Glutamatergic neuron (in vitro differentiated cells): ENCODE results near the gene ZCCHC13. TPM values are rescaled to one million over a fixed set of nuclear protein-coding genes. Genes with fewer than 3 reads are reported as not detected.

Experiments used
- DNase-seq: peaks from one replicate; pipeline ENCODE4 v3.0.0; 2022
- H3K27ac Mint-ChIP-seq: one replicate; pipeline ENCODE4 v1.8.0; 2020; ENCODE audit warnings: mild to moderate bottlenecking, mixed read lengths, inconsistent platforms; ENCODE audit not compliant: unreplicated experiment
- H3K27me3 Mint-ChIP-seq: one replicate; pipeline ENCODE4 v1.8.0; 2020; ENCODE audit warnings: mild to moderate bottlenecking, moderate library complexity, mixed read lengths, inconsistent platforms; ENCODE audit not compliant: unreplicated experiment
- H3K36me3 Mint-ChIP-seq: one replicate; pipeline ENCODE4 v1.8.0; 2020; ENCODE audit warnings: mild to moderate bottlenecking, mixed read lengths, inconsistent platforms; ENCODE audit not compliant: unreplicated experiment
- H3K4me1 Mint-ChIP-seq: one replicate; pipeline ENCODE4 v1.8.0; 2020; ENCODE audit warnings: mild to moderate bottlenecking, low read depth, mixed read lengths, inconsistent platforms; ENCODE audit not compliant: unreplicated experiment
- H3K4me3 Mint-ChIP-seq: one replicate; pipeline ENCODE4 v1.8.0; 2020; ENCODE audit warnings: mild to moderate bottlenecking, mixed read lengths, inconsistent platforms; ENCODE audit not compliant: unreplicated experiment
- H3K9me3 Mint-ChIP-seq: one replicate; pipeline ENCODE4 v1.8.0; 2020; ENCODE audit warnings: mild to moderate bottlenecking, moderate library complexity, mixed read lengths, inconsistent platforms; ENCODE audit not compliant: unreplicated experiment
- total RNA-seq: library from RNA; stranded (reverse); fragmentation: NEBNext Ultra II Directional; extraction: Animal tissue kit (Norgen Biotek cat#: 25700); gene quantifications from one replicate; pipeline ENCODE4 v1.2.1, GENCODE V29; 2021; ENCODE audit not compliant: unreplicated experiment
- TF ChIP-seq, protein P1 (sequence below): fragments of 200-600 bp; sonication (generic); IDR thresholded peaks from one replicate; pipeline ENCODE4 v1.5.0; 2021; ENCODE audit not compliant: partially characterized antibody, unreplicated experiment

Gene ZCCHC13
- total RNA-seq, 1 donor from 2014 or later, result not detected

DNA sequence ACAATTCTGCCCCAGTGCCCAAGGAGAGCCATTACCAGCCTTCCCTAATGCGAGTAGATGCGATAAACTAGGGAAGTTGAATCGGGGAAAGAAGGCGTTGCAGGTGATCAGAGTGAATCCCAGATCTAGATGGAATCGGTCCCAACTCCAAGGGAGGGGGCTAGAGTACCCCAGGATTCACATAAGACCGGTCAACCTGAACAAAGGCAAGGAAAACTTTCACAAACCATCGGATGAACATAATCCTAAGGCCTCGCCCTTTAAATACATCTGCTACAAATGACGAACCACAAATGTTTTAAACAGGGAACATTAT is 11.2 kb upstream of the ZCCHC13 start:
- no peaks in the 10 kb centered on the region for H3K36me3 Mint-ChIP-seq
- H3K4me3 Mint-ChIP-seq, result peak overlapping the region; percentile 98
- TF ChIP-seq, protein P1, sequence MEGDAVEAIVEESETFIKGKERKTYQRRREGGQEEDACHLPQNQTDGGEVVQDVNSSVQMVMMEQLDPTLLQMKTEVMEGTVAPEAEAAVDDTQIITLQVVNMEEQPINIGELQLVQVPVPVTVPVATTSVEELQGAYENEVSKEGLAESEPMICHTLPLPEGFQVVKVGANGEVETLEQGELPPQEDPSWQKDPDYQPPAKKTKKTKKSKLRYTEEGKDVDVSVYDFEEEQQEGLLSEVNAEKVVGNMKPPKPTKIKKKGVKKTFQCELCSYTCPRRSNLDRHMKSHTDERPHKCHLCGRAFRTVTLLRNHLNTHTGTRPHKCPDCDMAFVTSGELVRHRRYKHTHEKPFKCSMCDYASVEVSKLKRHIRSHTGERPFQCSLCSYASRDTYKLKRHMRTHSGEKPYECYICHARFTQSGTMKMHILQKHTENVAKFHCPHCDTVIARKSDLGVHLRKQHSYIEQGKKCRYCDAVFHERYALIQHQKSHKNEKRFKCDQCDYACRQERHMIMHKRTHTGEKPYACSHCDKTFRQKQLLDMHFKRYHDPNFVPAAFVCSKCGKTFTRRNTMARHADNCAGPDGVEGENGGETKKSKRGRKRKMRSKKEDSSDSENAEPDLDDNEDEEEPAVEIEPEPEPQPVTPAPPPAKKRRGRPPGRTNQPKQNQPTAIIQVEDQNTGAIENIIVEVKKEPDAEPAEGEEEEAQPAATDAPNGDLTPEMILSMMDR, result no peak
- peak overlapping the region; percentile 99 for H3K27ac Mint-ChIP-seq
- H3K4me1 Mint-ChIP-seq, result peaks cover 7% of the 10 kb centered on the region
- peaks cover 18% of the 10 kb centered on the region for H3K9me3 Mint-ChIP-seq
- no peak for DNase-seq
- peaks cover 10% of the 10 kb centered on the region for H3K27me3 Mint-ChIP-seq

DNA sequence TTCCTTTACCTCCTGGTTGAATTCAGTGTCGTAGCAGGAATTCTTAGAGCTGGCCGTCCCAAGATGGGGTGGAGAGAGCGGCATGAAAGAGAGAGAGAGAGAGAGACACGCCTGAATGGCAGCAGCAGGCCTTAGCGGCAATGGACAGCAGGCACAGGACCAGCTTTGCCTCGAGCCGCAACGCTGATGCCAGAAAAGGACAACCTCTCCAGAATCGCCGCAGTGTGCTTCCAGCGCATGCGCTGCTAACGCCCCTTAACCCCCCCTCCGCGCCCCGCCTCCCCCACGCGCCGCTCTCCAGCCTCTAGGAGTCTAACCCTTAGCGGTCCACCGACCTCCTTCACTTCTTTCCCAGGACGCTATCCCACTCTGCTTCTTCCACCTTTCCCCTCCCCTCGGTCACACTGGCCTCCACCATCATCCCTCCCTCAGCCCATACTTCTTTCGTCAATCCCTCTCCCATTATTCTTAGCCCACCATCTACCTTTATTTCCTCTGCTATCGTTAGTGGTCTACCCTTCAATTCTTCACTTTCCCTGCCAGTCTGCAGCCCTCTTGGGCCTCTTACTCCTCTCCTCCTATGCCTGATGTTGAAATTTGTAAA is 10.5 kb upstream of the ZCCHC13 start:
- Mint-ChIP-seq H3K27ac (peak overlapping the region; percentile 99), H3K9me3 (peaks cover 18% of the 10 kb centered on the region), H3K27me3 (peaks cover 10% of the 10 kb centered on the region), H3K36me3 (no peaks in the 10 kb centered on the region), H3K4me3 (peak overlapping the region; percentile 98), H3K4me1 (peaks cover 4% of the 10 kb centered on the region)
- TF ChIP-seq, protein P1, result no peak
- DNase-seq, result peak; percentile 78

DNA sequence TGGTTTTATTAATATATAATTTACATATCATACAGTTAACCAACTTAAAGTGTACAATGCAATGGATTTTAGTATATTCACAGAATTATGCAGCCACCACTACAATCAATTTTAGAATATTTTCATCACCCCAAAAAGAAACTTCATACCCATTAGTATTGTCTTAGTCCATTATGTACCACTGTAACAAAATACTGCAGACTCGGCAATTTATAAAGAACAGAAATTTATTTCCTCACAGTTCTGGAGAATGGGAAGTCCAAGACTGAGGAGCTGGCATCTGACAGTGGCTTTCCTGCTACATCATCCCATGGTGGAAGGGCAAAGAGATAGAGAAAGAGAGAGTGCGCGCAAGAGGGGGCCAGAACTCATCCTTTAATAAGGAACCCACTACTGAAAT is 8.9 kb upstream of the ZCCHC13 start:
- peaks cover 18% of the 10 kb centered on the region for H3K9me3 Mint-ChIP-seq
- no peak overlapping the region for H3K27ac Mint-ChIP-seq
- H3K27me3 Mint-ChIP-seq, result peaks cover 8% of the 10 kb centered on the region
- TF ChIP-seq, protein P1, result no peak
- H3K4me3 Mint-ChIP-seq, result no peak overlapping the region
- no peaks in the 10 kb centered on the region for H3K4me1 Mint-ChIP-seq
- no peak for DNase-seq
- H3K36me3 Mint-ChIP-seq, result no peaks in the 10 kb centered on the region

DNA sequence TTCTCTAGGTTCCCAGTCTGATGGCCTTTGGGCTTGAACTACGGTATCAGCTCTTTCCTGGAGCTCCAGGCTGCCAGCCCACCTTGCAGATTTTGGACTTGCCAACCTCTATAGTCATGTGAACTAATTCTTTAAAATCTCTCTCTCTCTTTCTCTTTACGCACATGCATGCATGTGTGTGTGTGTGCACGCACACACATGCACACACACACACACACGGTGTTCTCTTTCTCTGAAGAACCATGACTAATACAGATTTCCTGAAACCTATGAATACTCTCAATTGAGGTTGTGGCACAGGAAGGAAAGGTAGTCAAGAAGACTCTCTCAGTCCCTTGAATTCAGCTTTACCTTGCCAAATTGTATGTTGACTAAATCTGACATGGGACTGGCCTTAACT is 6.2 kb upstream of the ZCCHC13 start:
- Mint-ChIP-seq H3K4me3 (no peak overlapping the region), H3K27me3 (peaks cover under 1% of the 10 kb centered on the region), H3K27ac (no peak overlapping the region), H3K36me3 (no peaks in the 10 kb centered on the region), H3K9me3 (peaks cover 5% of the 10 kb centered on the region), H3K4me1 (no peaks in the 10 kb centered on the region)
- TF ChIP-seq, protein P1, result no peak
- DNase-seq, result no peak

DNA sequence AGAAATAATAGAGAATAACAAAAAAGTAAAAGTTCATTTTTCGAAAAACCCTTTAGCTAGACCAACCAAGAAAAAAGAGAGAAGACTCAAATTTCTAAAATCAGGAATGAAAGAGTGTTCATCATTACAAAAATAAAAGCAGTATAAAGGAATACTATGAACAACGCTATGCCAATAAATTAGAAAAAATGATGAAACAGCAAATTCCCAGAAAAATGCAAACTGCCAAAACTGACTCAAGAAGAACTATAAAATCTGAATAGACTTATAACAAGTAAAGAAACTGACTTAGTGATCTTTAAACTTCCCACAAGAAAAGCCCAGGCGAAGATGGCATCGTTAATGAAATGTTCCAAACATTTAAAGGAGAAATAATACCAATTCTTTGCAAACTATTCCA is 3.1 kb upstream of the ZCCHC13 start:
- Mint-ChIP-seq H3K27ac (no peak overlapping the region), H3K4me1 (no peaks in the 10 kb centered on the region), H3K4me3 (no peak overlapping the region), H3K9me3 (no peaks in the 10 kb centered on the region), H3K27me3 (no peaks in the 10 kb centered on the region), H3K36me3 (no peaks in the 10 kb centered on the region)
- TF ChIP-seq, protein P1, result no peak
- DNase-seq, result no peak
